Tongue (tissue), 2 donors: ENCODE measurements around the gene ZDHHC16. TPM values are rescaled to one million over a fixed set of nuclear protein-coding genes. Genes with fewer than 3 reads are reported as not detected.
"Not testable (repeated sequence)": the region's sequence is repeated elsewhere in the genome, so short reads cannot be mapped to it uniquely, and the experiment has no call there.

ENCODE experiments used
- DNase-seq: peaks from one replicate; pipeline ENCODE4 v3.0.0-alpha.2; 2015
- total RNA-seq: library from RNA; depleted of rRNA; stranded (reverse); fragments of >200 nt; gene quantifications from one replicate; pipeline ENCODE4 v1.2.3, GENCODE V29; 2014

ZDHHC16 gene
- total RNA-seq, 1 donor from 2014 or later, result 35.9 TPM

GRCh38 chr10:97434557-97434956, 11.4 kb upstream of the ZDHHC16 start:
- no peak for DNase-seq

- DNase-seq, result no peak
Measured at GRCh38 chr10:97435211-97435610, 10.8 kb upstream of the ZDHHC16 start.

GRCh38 chr10:97442277-97442676, 3.7 kb upstream of the ZDHHC16 start:
- DNase-seq, result no peak

DNA sequence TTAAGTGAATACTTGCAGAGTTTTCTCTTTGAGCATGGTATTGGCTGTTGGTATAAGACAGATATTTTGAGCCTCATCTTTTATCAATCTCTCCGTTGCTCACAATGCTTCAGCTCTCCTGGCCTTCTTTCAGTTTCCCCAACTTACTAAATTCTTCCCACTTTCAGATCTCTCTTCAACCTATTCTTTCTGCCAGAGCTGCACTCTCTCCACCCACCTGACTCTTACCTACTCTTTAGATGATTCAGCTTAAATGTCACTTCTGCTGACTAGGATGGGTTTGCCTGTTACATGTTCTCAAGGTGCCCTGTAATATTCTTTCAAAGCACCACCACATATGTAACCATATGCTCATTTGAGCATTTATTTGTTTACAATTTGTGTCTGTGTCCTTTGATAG, 1.8 kb upstream of the ZDHHC16 start:
- DNase-seq, result no peak

DNA sequence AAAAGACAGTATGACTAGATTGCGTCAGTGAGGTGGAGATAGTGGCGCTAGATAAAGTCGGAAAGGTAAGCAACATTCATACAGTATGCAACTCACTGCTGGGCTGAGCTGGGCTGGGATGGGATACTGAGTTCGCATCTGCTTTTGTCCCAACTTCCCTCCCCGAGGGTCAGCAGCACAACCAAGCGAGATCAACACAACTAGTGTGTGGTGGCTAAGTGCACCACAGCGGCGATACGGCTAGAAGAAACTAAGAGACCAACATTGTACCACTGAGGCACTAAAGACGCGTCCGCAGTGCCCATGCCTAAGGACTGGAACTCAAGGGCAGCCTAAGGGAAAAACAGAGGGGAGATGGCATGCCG, 636 bp upstream of the ZDHHC16 start:
- no peak for DNase-seq

- no peak for DNase-seq
Measured at GRCh38 chr10:97450828-97451227, 4.9 kb downstream of the ZDHHC16 start.

GRCh38 chr10:97451605-97452004, 5.6 kb downstream of the ZDHHC16 start:
- no peak for DNase-seq

- no peak for DNase-seq
Measured at GRCh38 chr10:97452352-97452751, 6.4 kb downstream of the ZDHHC16 start.

DNA sequence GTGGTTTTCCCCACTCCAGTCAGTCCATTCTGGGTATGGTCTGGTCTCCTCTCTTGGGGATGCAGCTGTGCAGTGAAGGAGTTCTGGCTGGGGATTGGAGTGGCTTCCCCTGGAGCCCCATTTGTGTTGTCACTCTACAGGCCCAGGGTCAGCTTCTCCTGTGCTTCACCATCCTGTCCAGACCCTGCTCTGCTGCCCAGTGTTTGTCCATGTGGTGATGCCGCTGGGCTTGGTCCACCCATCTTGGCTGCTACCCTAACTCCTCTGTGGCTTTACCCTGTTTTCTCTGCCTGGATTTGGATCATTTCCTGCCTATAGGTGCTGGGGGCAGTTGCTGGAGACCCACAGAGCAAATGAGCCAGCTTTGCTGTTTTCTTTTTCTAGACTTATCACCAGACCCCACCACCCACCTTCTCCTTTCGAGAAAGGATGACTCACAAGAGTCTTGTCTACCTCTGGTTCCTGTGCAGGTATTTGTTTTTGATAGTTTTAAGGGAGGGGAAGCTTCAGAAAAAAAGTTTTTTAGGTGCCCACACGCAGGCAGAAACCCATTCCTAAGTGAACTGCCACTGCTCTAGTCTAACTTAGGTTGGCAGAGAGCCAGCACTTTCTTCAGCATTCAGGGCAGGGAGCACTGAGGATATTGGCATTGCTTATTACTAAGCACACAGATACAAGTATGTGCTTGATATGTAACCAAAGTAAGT, 8.5 kb downstream of the ZDHHC16 start:
- peak; percentile 60 for DNase-seq

- no peak for DNase-seq
Measured at GRCh38 chr10:97456034-97456685, 10.2 kb downstream of the ZDHHC16 start.

DNA sequence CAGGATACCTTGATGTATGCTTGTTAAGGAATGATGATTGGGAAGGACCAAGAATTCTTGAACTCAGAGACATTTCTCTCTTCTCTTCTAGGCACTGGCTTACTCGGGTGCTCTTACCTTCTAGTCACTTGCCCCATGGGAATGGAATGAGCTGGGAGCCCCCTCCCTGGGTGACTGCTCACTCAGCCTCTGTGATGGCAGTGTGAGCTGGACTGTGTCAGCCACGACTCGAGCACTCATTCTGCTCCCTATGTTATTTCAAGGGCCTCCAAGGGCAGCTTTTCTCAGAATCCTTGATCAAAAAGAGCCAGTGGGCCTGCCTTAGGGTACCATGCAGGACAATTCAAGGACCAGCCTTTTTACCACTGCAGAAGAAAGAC, 10.7 kb downstream of the ZDHHC16 start:
- no peak for DNase-seq

DNA sequence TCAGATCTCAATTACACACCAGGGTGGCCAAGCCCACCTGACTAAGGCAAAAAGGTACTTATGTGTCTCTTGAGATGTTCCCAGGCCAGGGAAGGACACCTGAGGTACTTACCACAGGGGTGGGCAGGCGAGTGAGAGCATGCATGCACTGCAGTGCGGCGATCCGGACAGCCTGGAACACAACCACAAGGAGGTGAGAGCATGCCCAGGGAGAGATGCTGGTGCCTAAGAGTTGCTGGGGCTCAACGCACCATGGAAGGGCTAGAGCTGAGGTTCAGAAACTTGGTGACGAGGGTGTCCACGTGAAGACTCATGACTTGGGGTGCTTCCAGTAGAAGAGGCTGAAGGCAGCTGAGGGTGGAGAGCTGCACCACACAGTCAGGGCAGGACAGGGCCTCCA, 13.1 kb downstream of the ZDHHC16 start:
- no peak for DNase-seq

DNA sequence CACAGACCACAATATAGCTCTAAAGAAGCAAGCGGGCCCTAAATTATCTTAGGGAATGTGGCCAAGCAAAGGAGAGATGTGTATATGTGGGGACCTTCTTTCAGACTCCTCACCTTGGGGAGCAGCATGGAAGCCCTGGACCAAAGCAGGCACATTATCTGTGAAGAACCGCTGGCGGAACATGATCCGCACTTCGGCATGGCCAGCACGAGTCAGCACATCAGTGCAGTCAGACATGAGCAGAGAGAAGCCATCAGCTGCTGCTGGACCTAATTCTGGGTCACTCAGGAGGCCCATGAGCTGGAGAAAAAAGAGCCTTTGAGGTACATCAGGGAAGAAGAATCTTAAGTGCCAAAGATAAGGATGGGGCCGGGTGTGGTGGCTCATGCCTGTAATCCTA, 14.0 kb downstream of the ZDHHC16 start:
- DNase-seq, result no peak

- DNase-seq, result no peak
Measured at GRCh38 chr10:97462309-97462708, 16.3 kb downstream of the ZDHHC16 start.

GRCh38 chr10:97463363-97464132, 17.6 kb downstream of the ZDHHC16 start:
- peak; percentile 68 for DNase-seq

DNA sequence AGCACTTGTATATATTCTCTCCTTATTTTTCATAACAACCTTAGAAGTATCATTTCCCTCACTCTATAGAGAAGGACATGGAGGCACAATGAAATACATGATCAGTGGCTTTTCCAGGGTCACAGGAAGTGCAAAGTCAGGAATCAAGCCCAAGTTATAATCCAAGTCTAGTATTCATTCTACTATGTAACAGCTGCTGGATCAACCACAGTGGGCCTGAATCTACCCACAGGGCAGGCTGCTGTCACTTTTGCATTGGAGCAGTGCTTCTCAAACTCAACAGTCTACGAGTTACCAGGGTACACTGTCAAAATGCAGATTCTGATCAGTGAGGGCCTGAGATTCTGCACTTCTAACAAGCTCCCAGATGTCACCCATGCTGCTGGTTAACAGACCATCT, 18.3 kb downstream of the ZDHHC16 start:
- no peak for DNase-seq

DNA sequence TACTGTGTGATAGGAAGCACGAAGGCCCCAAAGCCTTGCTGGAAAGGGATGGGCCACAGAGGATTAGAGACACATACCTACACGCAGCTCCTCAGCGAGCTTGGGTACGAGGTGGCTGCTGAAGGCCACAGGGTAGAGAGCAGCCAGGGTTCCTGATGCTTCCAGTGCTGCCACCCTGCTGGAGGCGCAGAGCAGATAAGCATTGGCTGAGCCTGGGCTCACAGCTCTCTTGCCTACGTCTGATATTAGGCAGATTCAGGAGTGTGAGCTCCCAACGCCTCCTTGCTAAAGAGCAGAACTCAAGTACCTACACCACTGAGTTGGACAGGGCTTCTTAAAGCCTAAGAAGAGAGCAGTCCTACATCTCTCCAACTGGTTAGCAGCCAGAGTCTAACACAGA, 20.0 kb downstream of the ZDHHC16 start:
- no peak for DNase-seq

DNA sequence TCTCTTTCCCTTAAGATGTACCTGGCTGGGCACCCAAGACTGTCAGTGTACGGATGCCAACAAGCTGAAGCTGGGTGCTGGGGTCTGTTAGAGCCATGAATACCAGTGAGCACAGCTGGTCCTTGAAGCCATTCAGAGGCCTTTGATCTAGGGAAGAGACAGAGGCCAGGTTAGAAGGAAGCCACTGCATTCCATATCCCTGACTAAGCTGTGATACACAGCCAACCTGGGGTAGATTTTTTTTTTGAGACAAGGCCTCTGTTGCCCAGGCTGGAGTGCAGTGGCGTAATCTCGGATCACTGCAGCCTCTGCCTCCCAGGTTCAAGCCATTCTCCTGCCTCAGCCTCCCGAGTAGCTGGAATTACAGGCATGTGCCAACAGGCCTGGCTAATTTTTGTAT, 20.8 kb downstream of the ZDHHC16 start:
- no peak for DNase-seq

DNA sequence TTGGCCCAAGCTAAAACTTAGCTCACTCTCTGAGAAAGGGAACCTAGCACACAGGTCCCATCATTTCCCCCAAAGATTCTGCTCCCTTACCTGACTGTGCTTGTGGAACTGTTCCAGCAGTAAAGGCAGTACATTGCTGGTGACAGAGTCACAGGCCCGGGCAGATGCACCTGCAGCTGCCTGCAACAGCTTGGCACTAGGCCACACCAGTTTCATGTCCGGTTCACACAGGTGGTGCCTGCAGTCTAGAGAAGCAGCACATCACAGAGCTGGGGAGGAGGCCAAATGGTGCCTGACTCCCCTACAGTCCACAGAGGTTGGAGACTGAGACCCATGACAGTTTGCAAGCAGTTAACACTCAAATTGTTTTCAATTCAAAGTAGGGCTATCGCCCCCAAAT, 22.2 kb downstream of the ZDHHC16 start:
- no peak for DNase-seq

DNA sequence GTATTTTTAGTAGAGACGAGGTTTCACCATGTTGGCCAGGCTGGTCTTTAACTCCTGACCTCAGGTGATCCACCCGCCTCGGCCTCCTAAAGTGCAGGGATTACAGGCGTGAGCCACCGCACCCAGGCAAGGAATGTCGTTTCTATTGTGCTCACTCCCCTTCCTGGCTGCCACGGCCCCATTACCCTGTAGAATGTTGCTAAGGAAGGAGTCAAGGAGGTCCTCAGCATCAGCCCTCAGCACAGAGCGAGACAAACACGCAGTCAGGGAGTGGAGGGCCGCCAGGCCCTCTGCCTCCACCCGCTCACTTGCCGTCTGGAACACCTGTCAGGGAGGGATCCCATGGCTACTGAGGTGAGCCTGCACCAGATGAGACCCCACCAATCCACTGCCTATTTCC, 22.8 kb downstream of the ZDHHC16 start:
- not testable (repeated sequence) for DNase-seq

GRCh38 chr10:97474918-97475317, 28.9 kb downstream of the ZDHHC16 start:
- no peak for DNase-seq

DNA sequence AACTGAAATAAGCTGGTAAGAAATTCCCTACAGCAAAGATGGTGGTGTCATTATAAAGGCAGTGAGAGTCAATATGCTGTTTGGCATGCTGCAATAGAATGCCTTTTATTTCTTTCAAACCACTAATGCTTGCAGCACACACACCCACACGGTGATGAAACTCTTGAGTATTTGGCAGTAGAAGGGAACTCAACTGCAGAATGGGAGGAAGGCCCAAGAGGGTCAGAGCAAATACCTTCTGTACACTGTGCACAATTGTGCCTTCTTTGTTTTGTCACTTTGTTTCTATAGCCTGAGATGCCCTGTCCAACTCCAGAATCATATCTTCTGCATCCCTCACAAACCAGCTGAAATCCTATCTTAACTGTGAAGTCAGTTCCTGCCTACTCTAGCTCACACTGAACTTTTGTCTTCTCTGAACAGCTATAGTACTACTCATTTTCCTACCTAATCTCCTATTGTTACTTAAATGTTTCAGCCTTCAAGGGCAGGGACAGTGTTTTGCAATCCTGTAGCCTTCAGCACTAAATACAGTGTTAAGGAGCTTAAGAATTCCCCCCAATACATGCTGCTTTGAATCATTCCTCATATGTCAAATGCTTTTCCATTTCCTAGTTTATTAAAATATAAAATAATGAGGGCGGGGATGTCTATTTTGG, 30.1 kb downstream of the ZDHHC16 start:
- DNase-seq, result no peak

GRCh38 chr10:97479410-97479809, 33.4 kb downstream of the ZDHHC16 start:
- not testable (repeated sequence) for DNase-seq
